CD14-positive monocyte (primary cell): ENCODE data around the gene ECE2. TPM values are rescaled to one million over a fixed set of nuclear protein-coding genes. Genes with fewer than 3 reads are reported as not detected.

ENCODE experiments used
- DNase-seq, 3 donors: peaks; one replicate each; pipeline ENCODE4 v3.0.0-alpha.2; 2011 to 2022
- H2AFZ ChIP-seq: 2 replicates; pipeline ENCODE4 v1.6.0; 2012; ENCODE audit warnings: mild to moderate bottlenecking, low read depth, low read length, inconsistent platforms; ENCODE audit not compliant: insufficient read depth, poor library complexity, severe bottlenecking
- H3K27ac ChIP-seq, 2 donors: 1 replicate in 1 of 2; 2 replicates in 1 of 2; pipeline ENCODE4 v1.5.1; 2012 to 2013; ENCODE audit warnings: low read length in 2 of 2, control low read depth in 1 of 2, inconsistent platforms in 1 of 2, low read depth in 1 of 2, mild to moderate bottlenecking in 1 of 2
- H3K27me3 ChIP-seq, 2 donors: one replicate each; pipeline versions ENCODE4 v1.6.0 to v1.6.1; 2011 to 2013; ENCODE audit warnings: low read length in 2 of 2; ENCODE audit not compliant: control insufficient read depth in 2 of 2, insufficient read depth in 2 of 2
- H3K36me3 ChIP-seq, 2 donors: replicated peaks in 1 of 2; 1 replicate in 1 of 2; 2 replicates in 1 of 2; pipeline versions ENCODE4 v1.5.1 to v1.6.1; 2012 to 2013; ENCODE audit warnings: low read length in 2 of 2, control low read depth in 1 of 2, inconsistent platforms in 1 of 2, mild to moderate bottlenecking in 1 of 2; ENCODE audit not compliant: insufficient read depth in 2 of 2, control insufficient read depth in 1 of 2
- H3K4me1 ChIP-seq, 2 donors: 1 replicate in 1 of 2; 2 replicates in 1 of 2; pipeline versions ENCODE4 v1.5.1 to v1.6.1; 2012 to 2013; ENCODE audit warnings: low read length in 2 of 2, control low read depth in 1 of 2, inconsistent platforms in 1 of 2, mild to moderate bottlenecking in 1 of 2, moderate library complexity in 1 of 2; ENCODE audit not compliant: insufficient read depth in 2 of 2, control insufficient read depth in 1 of 2
- H3K4me2 ChIP-seq: replicated peaks from 2 replicates; pipeline ENCODE3; 2012; ENCODE audit warnings: low read length, moderate library complexity, mild to moderate bottlenecking; ENCODE audit not compliant: poor library complexity, severe bottlenecking; ENCODE audit errors: extremely low read depth
- H3K4me3 ChIP-seq, 3 experiments: fragments of 200-600 bp in 1 of 3; sonication (generic) in 1 of 3; replicated peaks in 1 of 3; 1 replicate in 2 of 3; 2 replicates in 1 of 3; pipeline ENCODE4 v1.5.1; 2011 to 2013; ENCODE audit warnings: low read length in 3 of 3, mild to moderate bottlenecking in 3 of 3, control low read depth in 2 of 3, low read depth in 2 of 3, inconsistent platforms in 1 of 3, moderate library complexity in 1 of 3
- H3K79me2 ChIP-seq: 2 replicates; pipeline ENCODE4 v1.6.0; 2012; ENCODE audit warnings: mild to moderate bottlenecking, control low read depth, inconsistent platforms, low read length, moderate library complexity; ENCODE audit not compliant: insufficient read depth
- H3K9ac ChIP-seq: 2 replicates; pipeline ENCODE4 v1.6.0; 2017; ENCODE audit warnings: low read length, mild to moderate bottlenecking; ENCODE audit not compliant: insufficient read depth, poor library complexity, severe bottlenecking
- H3K9me3 ChIP-seq, 2 donors: replicated peaks in 1 of 2; 1 replicate in 1 of 2; 2 replicates in 1 of 2; pipeline versions ENCODE4 v1.5.1 to v1.6.1; 2012 to 2013; ENCODE audit warnings: low read length in 2 of 2, control low read depth in 1 of 2; ENCODE audit not compliant: control insufficient read depth in 1 of 2, insufficient read depth in 1 of 2
- H4K20me1 ChIP-seq: 2 replicates; pipeline ENCODE4 v1.6.0; 2012; ENCODE audit warnings: mild to moderate bottlenecking, low read length, control low read depth, moderate library complexity; ENCODE audit not compliant: insufficient read depth
- H3K27ac Mint-ChIP-seq, 7 donors: one replicate each; pipeline ENCODE4 v1.8.0; 2020; ENCODE audit warnings: mild to moderate bottlenecking in 7 of 7, mixed read lengths in 7 of 7, moderate library complexity in 6 of 7, inconsistent platforms in 2 of 7
- H3K27me3 Mint-ChIP-seq, 3 donors: one replicate each; pipeline ENCODE4 v1.8.0; 2021 to 2022; ENCODE audit warnings: low read depth in 3 of 3, mild to moderate bottlenecking in 3 of 3, mixed read lengths in 3 of 3, moderate library complexity in 3 of 3, inconsistent platforms in 1 of 3
- H3K36me3 Mint-ChIP-seq, 2 donors: one replicate each; pipeline ENCODE4 v1.8.0; 2020; ENCODE audit warnings: mixed read lengths in 2 of 2, inconsistent platforms in 1 of 2, mild to moderate bottlenecking in 1 of 2
- H3K4me1 Mint-ChIP-seq: one replicate; pipeline ENCODE4 v1.8.0; 2020; ENCODE audit warnings: mild to moderate bottlenecking, mixed read lengths
- H3K4me3 Mint-ChIP-seq, 2 donors: one replicate each; pipeline ENCODE4 v1.8.0; 2020; ENCODE audit warnings: mild to moderate bottlenecking in 2 of 2, mixed read lengths in 2 of 2, moderate library complexity in 1 of 2
- H3K9me3 Mint-ChIP-seq, 7 donors: one replicate each; pipeline ENCODE4 v1.8.0; 2020 to 2022; ENCODE audit warnings: mixed read lengths in 7 of 7, mild to moderate bottlenecking in 6 of 7, moderate library complexity in 6 of 7, inconsistent platforms in 2 of 7
- WGBS: methylation state at CpG from one replicate; pipeline ENCODE4 v1.1.5; 2013; ENCODE audit warnings: missing lambda C conversion rate; ENCODE audit not compliant: insufficient coverage; 5-methylcytosine and 5-hydroxymethylcytosine counted together
- intact Hi-C, 2 donors: fragments of 100-400 bp; cut with micrococcal nuclease; formaldehyde crosslinking; loops; one replicate each; pipeline versions ENCODE4 v1.15.0 to v1.15.1; 2023
- polyA plus RNA-seq, 3 donors: library from polyadenylated mRNA; depleted of rRNA in 1 of 3; unstranded in 2 of 3; stranded (reverse) in 1 of 3; fragments of 300-500 nt in 2 of 3; fragments of >200 nt in 1 of 3; fragmentation: Illumina TruSeq in 2 of 3; gene quantifications; 1 replicate in 2 of 3; 2 replicates in 1 of 3; pipeline ENCODE4 v1.2.3, GENCODE V29; 2012 to 2021
- TF ChIP-seq, protein P1 (sequence below): fragments of 200-600 bp; IDR thresholded peaks from one replicate; pipeline ENCODE4 v1.8.0; 2022; ENCODE audit warnings: antibody characterized with exemption, mild to moderate bottlenecking

ECE2 gene
- polyA plus RNA-seq, 3 donors, result not detected

DNA sequence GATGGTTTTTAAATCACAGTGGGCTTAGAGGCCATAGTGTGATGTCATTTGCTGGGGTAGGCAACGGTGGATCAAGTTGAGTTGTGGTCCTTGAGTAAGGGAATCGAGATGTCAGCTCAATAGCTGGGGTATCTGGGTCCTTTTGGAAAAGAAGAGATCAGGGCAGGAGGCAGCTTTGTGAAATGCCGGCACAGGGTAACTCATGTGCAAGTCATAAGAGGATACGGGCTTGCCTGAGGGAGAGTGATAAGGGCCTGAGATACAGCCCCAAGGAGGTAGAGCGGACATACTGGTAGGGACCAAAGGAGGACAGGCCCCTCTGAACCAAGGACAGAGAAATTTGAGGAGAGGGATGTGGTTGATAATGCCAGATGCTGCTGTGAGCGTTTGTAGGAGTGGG lies 57.4 kb downstream of the ECE2 start:
- Histone ChIP-seq H2AFZ (no peak overlapping the region), H3K27me3 (no peaks in the 10 kb centered on the region), H3K9me3 (no peaks in the 10 kb centered on the region), H3K4me1 (peaks cover 21 to 25% of the 10 kb centered on the region in 2 donors), H3K79me2 (peaks cover 18% of the 10 kb centered on the region), H3K27ac (peak overlapping the region; percentile 20 to 87), H3K9ac (no peak overlapping the region), H4K20me1 (peaks cover 45% of the 10 kb centered on the region), H3K36me3 (peaks cover 71 to 72% of the 10 kb centered on the region in 2 donors), H3K4me3 (no peak overlapping the region), H3K4me2 (no peak overlapping the region)
- DNase-seq, result no peak
- H3K9me3 Mint-ChIP-seq, result no peaks in the 10 kb centered on the region
- H3K27ac Mint-ChIP-seq, result peak overlapping the region; percentile 76 to 97 (median 97)
- WGBS, result 100% methylated on average over 5 of the region's 6 CpGs
- intact Hi-C loops, result no loop called here
- peaks cover 0 to 13% (median 6%) of the 10 kb centered on the region in 3 donors for H3K27me3 Mint-ChIP-seq
- H3K4me1 Mint-ChIP-seq, result peaks cover 34% of the 10 kb centered on the region
- no peak overlapping the region for H3K4me3 Mint-ChIP-seq
- H3K36me3 Mint-ChIP-seq, result peaks cover 77 to 78% of the 10 kb centered on the region in 2 donors
- TF ChIP-seq, protein P1, sequence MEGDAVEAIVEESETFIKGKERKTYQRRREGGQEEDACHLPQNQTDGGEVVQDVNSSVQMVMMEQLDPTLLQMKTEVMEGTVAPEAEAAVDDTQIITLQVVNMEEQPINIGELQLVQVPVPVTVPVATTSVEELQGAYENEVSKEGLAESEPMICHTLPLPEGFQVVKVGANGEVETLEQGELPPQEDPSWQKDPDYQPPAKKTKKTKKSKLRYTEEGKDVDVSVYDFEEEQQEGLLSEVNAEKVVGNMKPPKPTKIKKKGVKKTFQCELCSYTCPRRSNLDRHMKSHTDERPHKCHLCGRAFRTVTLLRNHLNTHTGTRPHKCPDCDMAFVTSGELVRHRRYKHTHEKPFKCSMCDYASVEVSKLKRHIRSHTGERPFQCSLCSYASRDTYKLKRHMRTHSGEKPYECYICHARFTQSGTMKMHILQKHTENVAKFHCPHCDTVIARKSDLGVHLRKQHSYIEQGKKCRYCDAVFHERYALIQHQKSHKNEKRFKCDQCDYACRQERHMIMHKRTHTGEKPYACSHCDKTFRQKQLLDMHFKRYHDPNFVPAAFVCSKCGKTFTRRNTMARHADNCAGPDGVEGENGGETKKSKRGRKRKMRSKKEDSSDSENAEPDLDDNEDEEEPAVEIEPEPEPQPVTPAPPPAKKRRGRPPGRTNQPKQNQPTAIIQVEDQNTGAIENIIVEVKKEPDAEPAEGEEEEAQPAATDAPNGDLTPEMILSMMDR, result no peak

DNA sequence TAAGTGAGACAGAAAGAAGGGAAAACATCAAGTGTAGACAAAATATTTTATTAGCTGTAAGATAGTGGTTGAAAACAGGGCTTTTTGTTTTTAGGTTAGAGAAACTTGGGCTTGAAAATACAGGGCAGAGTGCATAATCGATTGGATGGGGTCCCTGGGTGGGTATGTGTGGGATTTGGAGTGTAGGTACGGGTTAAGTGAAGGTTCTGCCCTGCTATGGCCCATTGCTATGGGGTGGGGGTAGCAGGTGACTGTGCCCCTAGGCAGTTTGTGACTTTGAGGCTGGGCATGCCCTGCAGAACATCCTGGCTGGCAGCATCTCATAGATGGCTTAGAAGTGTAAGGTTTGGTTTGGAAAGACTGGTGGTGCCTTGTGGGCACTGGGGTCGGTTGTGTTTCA lies 57.9 kb downstream of the ECE2 start:
- Histone ChIP-seq H4K20me1 (peaks cover 45% of the 10 kb centered on the region), H2AFZ (no peak overlapping the region), H3K9me3 (no peaks in the 10 kb centered on the region), H3K9ac (no peak overlapping the region), H3K36me3 (peaks cover 66% of the 10 kb centered on the region in 2 donors), H3K27ac (peak overlapping the region; percentile 37 to 87), H3K4me1 (peaks cover 26 to 30% of the 10 kb centered on the region in 2 donors), H3K4me2 (no peak overlapping the region), H3K27me3 (peaks cover 0 to 2% of the 10 kb centered on the region in 2 donors), H3K79me2 (peaks cover 22% of the 10 kb centered on the region), H3K4me3 (no peak overlapping the region)
- intact Hi-C loops, result no loop called here
- TF ChIP-seq, protein P1, result no peak
- no peak for DNase-seq
- 97% methylated on average over 3 of the region's 3 CpGs for WGBS
- peaks cover 73 to 75% of the 10 kb centered on the region in 2 donors for H3K36me3 Mint-ChIP-seq
- peaks cover 0 to 12% (median 10%) of the 10 kb centered on the region in 3 donors for H3K27me3 Mint-ChIP-seq
- H3K4me1 Mint-ChIP-seq, result peaks cover 36% of the 10 kb centered on the region
- no peak overlapping the region for H3K4me3 Mint-ChIP-seq
- H3K27ac Mint-ChIP-seq, result peak overlapping the region; percentile 75 to 97 (median 97)
- no peaks in the 10 kb centered on the region for H3K9me3 Mint-ChIP-seq
